Ishikawa (cell line): ENCODE measurements around the gene CUTC.

Source experiments
- CEBPB ChIP-seq: IDR thresholded peaks from 2 replicates; pipeline ENCODE4 v1.6.1; 2012
- CREB1 ChIP-seq: IDR thresholded peaks from 2 replicates; pipeline ENCODE4 v1.6.1; 2012; ENCODE audit warnings: low read depth
- EGR1 ChIP-seq: IDR thresholded peaks from 2 replicates; pipeline ENCODE4 v1.6.1; 2012
- MAX ChIP-seq: IDR thresholded peaks from 2 replicates; pipeline ENCODE4 v1.6.1; 2012
- TF ChIP-seq, protein P1 (sequence below): IDR thresholded peaks from 2 replicates; pipeline ENCODE4 v1.6.1; 2012

- TF ChIP-seq MAX: no peak
- TF ChIP-seq, protein P1, sequence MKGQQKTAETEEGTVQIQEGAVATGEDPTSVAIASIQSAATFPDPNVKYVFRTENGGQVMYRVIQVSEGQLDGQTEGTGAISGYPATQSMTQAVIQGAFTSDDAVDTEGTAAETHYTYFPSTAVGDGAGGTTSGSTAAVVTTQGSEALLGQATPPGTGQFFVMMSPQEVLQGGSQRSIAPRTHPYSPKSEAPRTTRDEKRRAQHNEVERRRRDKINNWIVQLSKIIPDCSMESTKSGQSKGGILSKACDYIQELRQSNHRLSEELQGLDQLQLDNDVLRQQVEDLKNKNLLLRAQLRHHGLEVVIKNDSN: no peak
- no peak for TF ChIP-seq CEBPB
- TF ChIP-seq EGR1: no peak
- TF ChIP-seq CREB1: no peak
Measured at GRCh38 chr10:99787311-99787710, 55.3 kb downstream of the CUTC start.
